K562 (cell line): ENCODE data around the gene SS18L1. TPM values are rescaled to one million over a fixed set of nuclear protein-coding genes. Genes with fewer than 3 reads are reported as not detected.

Source experiments
- ATAC-seq: fragments of 200-7000 bp; cut with Tn5 transposase; 3 replicates; pipeline ENCODE4 v1.9.1; 2020; ENCODE audit warnings: moderate library complexity
- BruUV-seq: library from RNA; stranded (reverse); fragments of 400-500 nt; replicated peaks from 2 replicates; lab custom pipeline; 2021; lab: Mats Ljungman, UMichigan
- CTCF ChIA-PET: fragments of 300-600 bp; formaldehyde crosslinking; extraction: SDS; loops from one replicate; lab custom pipeline; 2021; ENCODE audit warnings: low intra/inter-chr PET ratio; lab: Yijun Ruan, JAX
- POLR2A ChIA-PET: fragments of 300-600, 350-650 bp; sonication (Branson Sonifier 250); formaldehyde crosslinking; extraction: SDS; loops from one replicate; lab custom pipeline; 2021; ENCODE audit warnings: antibody characterized with exemption, inconsistent platforms; lab: Yijun Ruan, JAX
- DNase-seq, 4 experiments: peaks; one replicate each; pipeline versions ENCODE4 v3.0.0 to v3.0.0-alpha.2; 2011 to 2018; ENCODE audit warnings: low spot score in 3 of 4, mixed read lengths in 3 of 4; ENCODE audit errors: extremely low read depth in 1 of 4
- FAIRE-seq: peaks from 2 replicates; lab custom pipeline; 2011; peaks lifted over from hg19 to GRCh38; lab: Jason Lieb, UNC
- H2AFZ ChIP-seq: 2 replicates; pipeline ENCODE4 v1.6.0; 2011; ENCODE audit warnings: low read depth, low read length, control low read depth, inconsistent platforms
- H3K27ac ChIP-seq: fragments of 200-600 bp; 3 replicates; pipeline ENCODE4 v1.8.0; 2011; ENCODE audit warnings: low read depth, mild to moderate bottlenecking, control low read depth, inconsistent platforms, low read length, moderate library complexity, mixed read lengths; ENCODE audit errors: extremely low read depth
- H3K27me3 ChIP-seq, 2 experiments: fragments of 300-600 bp in 1 of 2; 2 replicates in 1 of 2; 3 replicates in 1 of 2; pipeline versions ENCODE4 v1.6.0 to v1.8.0; 2011; ENCODE audit warnings: inconsistent platforms in 2 of 2, low read length in 2 of 2, mild to moderate bottlenecking in 1 of 2, mixed read lengths in 1 of 2, moderate library complexity in 1 of 2; ENCODE audit not compliant: control insufficient read depth in 2 of 2, insufficient read depth in 2 of 2
- H3K36me3 ChIP-seq: fragments of 300-600 bp; 3 replicates; pipeline ENCODE4 v1.8.0; 2011; ENCODE audit warnings: mild to moderate bottlenecking, low read length, inconsistent platforms; ENCODE audit not compliant: control insufficient read depth, insufficient read depth
- H3K4me1 ChIP-seq, 2 experiments: fragments of 200-600 bp in 1 of 2; replicated peaks in 1 of 2; 2 replicates in 1 of 2; 3 replicates in 1 of 2; pipeline versions ENCODE4 v1.5.1 to v1.8.0; 2011; ENCODE audit warnings: inconsistent platforms in 2 of 2, low read length in 2 of 2, mild to moderate bottlenecking in 1 of 2, mixed read lengths in 1 of 2, moderate library complexity in 1 of 2; ENCODE audit not compliant: control insufficient read depth in 2 of 2, insufficient read depth in 2 of 2
- H3K4me2 ChIP-seq: 2 replicates; pipeline ENCODE4 v1.6.1; 2011; ENCODE audit warnings: low read length, control low read depth, inconsistent platforms, mixed read lengths; ENCODE audit not compliant: insufficient read depth
- H3K4me3 ChIP-seq: fragments of 200-600 bp; sonication (generic), shearing (Covaris generic); 2 replicates; pipeline ENCODE4 v1.5.1; 2016; ENCODE audit warnings: control low read depth, inconsistent platforms
- H3K79me2 ChIP-seq: fragments of 200-600 bp; 3 replicates; pipeline ENCODE4 v1.8.0; 2011; ENCODE audit warnings: low read length, inconsistent platforms; ENCODE audit not compliant: control insufficient read depth, insufficient read depth
- H3K9ac ChIP-seq, 2 experiments: 2 replicates each; pipeline versions ENCODE4 v1.6.0 to v1.6.1; 2011; ENCODE audit warnings: low read depth in 2 of 2, low read length in 2 of 2, control low read depth in 1 of 2, inconsistent platforms in 1 of 2, mild to moderate bottlenecking in 1 of 2, mixed read lengths in 1 of 2; ENCODE audit not compliant: insufficient read depth in 1 of 2
- H3K9me1 ChIP-seq: one replicate; pipeline ENCODE4 v1.6.0; 2011; ENCODE audit warnings: inconsistent platforms, mild to moderate bottlenecking, low read length, moderate library complexity; ENCODE audit not compliant: control insufficient read depth, insufficient read depth
- H3K9me3 ChIP-seq: replicated peaks from 2 replicates; pipeline ENCODE4 v1.5.1; 2011; ENCODE audit warnings: low read depth, low read length, inconsistent platforms; ENCODE audit not compliant: control insufficient read depth, insufficient read depth
- H4K20me1 ChIP-seq: replicated peaks from 2 replicates; pipeline ENCODE4 v1.6.1; 2011; ENCODE audit warnings: low read length, inconsistent platforms, mixed read lengths; ENCODE audit not compliant: control insufficient read depth, insufficient read depth
- CHCHD3 ChIP-seq: fragments of 250-450 bp; sonication (Bioruptor Pico); IDR thresholded peaks from 2 replicates; pipeline ENCODE4 v2.1.2; 2022; ENCODE audit warnings: mild to moderate bottlenecking
- CHD1 ChIP-seq: fragments of 200-600 bp; sonication (generic); IDR thresholded peaks from one replicate; pipeline ENCODE4 v1.6.1; 2012; ENCODE audit warnings: mild to moderate bottlenecking, moderate library complexity, low read length, inconsistent platforms
- KAT2B ChIP-seq: IDR thresholded peaks from one replicate; pipeline ENCODE4 v1.6.1; 2012; ENCODE audit warnings: low read depth, mild to moderate bottlenecking, control low read depth, inconsistent platforms, low read length, moderate library complexity
- NFATC3 ChIP-seq: fragments of 450-650 bp; IDR thresholded peaks from 2 replicates; pipeline ENCODE4 v1.6.1; 2017; ENCODE audit warnings: mild to moderate bottlenecking
- POLR2G ChIP-seq: fragments of 200-400 bp; formaldehyde crosslinking; IDR thresholded peaks from 2 replicates; pipeline ENCODE4 v1.6.1; 2017; ENCODE audit warnings: low read depth, mild to moderate bottlenecking, antibody characterized with exemption, low read length, moderate library complexity
- ZFP91 ChIP-seq: sonication (generic); formaldehyde crosslinking; IDR thresholded peaks from 2 replicates; pipeline ENCODE4 v1.8.0; 2022; ENCODE audit warnings: mild to moderate bottlenecking, missing genetic modification reagents
- WGBS: fragments of 100-300 bp; shearing (Covaris generic); methylation state at CpG from one replicate; pipeline ENCODE4 v1.1.6; 2016; ENCODE audit warnings: low coverage, mixed read lengths; ENCODE audit not compliant: insufficient coverage; ENCODE audit errors: missing lambda C conversion rate; 5-methylcytosine and 5-hydroxymethylcytosine counted together
- in situ Hi-C: fragments of 300-500 bp; cut with MboI; formaldehyde crosslinking; loops from 4 replicates; pipeline ENCODE4 v1.15.0; 2018; ENCODE audit warnings: inconsistent platforms, mixed read lengths
- intact Hi-C: fragments of 100-400 bp; cut with micrococcal nuclease; formaldehyde crosslinking; loops from 2 replicates; pipeline ENCODE4 v1.14.2; 2022
- polyA plus RNA-seq, 8 experiments: library from polyadenylated mRNA; depleted of rRNA in 4 of 8; stranded (reverse) in 5 of 8; unstranded in 3 of 8; fragments of >200 nt; fragmentation: Nextera tagmentation in 2 of 8; fragmentation: Illumina TruSeq in 1 of 8; extraction: Ambion mirVana in 2 of 8; extraction: Trizol in 1 of 8; gene quantifications; 2 replicates each; pipeline versions ENCODE4 v1.2.1 to v1.2.3, GENCODE V29; 2011 to 2014; ENCODE audit warnings: inconsistent platforms in 1 of 8, missing spikeins in 1 of 8
- total RNA-seq, 7 experiments: library from RNA; depleted of rRNA in 6 of 7; stranded (reverse); fragments of >200 nt in 6 of 7; fragmentation: Illumina TruSeq in 2 of 7; extraction: Trizol in 2 of 7; gene quantifications; 2 replicates each; pipeline versions ENCODE4 v1.2.1 to v1.2.3, GENCODE V29; 2011 to 2021; ENCODE audit warnings: low replicate concordance in 1 of 7

Gene SS18L1
- total and polyA plus RNA-seq, 9 of the 15 experiments (the other 6 are each of a cell fraction or from before 2014, with no cell fraction given): 2.7 to 28.3 (median 15.1) TPM

- no peak for TF ChIP-seq ZFP91 (CRISPR knock-in tag)
- TF ChIP-seq KAT2B: no peak
- TF ChIP-seq CHCHD3 (CRISPR knock-in tag): no peak
- TF ChIP-seq CHD1: no peak
Measured at GRCh38 chr20:62168061-62168460, 24.5 kb downstream of the SS18L1 start (continued).

DNA sequence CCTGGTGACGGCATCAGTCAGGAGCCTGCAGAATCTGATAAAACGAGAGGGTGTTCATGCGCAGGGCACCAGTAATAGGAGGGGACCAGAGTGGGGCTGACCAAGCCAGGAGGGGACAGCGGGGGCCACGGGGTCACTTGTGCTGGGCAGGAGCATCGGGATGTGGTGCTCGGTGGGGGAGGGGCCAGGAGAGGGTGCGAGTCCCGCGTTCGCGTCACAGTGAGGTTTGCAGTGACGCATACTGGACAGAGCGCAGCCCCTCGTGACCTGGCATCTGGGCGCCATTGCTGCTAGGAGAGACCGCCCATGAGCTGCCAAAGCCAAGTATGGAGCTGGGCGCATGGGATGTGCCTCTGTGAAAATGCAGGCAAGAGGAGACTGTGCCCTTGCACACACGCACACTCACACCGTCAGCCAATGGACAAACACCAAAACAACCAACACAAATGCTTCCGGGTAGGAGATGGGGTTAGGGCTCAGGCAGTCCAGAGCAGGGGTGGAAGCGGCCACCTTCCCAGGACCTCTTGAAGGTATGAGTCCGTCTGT is 25.4 kb downstream of the SS18L1 start:
- H3K9me3 ChIP-seq: no peaks in the 10 kb centered on the region
- CTCF ChIA-PET: no interaction called here
- H3K79me2 ChIP-seq: no peaks in the 10 kb centered on the region
- H3K36me3 ChIP-seq: peaks cover 59% of the 10 kb centered on the region; the same call in 2 of the 3 replicates
- 0 out of 2 replicates have a peak, but pooled peaks cover 4% of the 10 kb centered on the region for H4K20me1 ChIP-seq
- H3K27ac ChIP-seq: no peak overlapping the region
- H3K4me2 ChIP-seq: no peak overlapping the region
- no peak for ATAC-seq
- in situ Hi-C loops: no loop called here
- H3K9me1 ChIP-seq: peaks cover 3% of the 10 kb centered on the region
- no peak overlapping the region; a peak in 1 of 4 replicates for H3K9ac ChIP-seq
- POLR2A ChIA-PET: no interaction called here
- H3K4me3 ChIP-seq: no peak overlapping the region
- no peaks in the 10 kb centered on the region for H3K27me3 ChIP-seq
- peaks cover 0 to 4% of the 10 kb centered on the region in 2 experiments; a peak in 1 of 5 replicates for H3K4me1 ChIP-seq
- H2AFZ ChIP-seq: no peak overlapping the region
- BruUV-seq: no TSS peak
- TF ChIP-seq NFATC3: no peak
- TF ChIP-seq POLR2G: peak; percentile 19; the same call in 1 of the 2 replicates
- intact Hi-C loops: no loop called here
- 83% methylated on average over 17 of the region's 23 CpGs for WGBS
- DNase-seq: no peak
- FAIRE-seq: no peak
